GM12865 (cell line): Measurements from ENCODE around the gene ALG14.
A peak's percentile ranks its signal among the peaks of the same experiment; 100 is the strongest.

Experiments used
- DNase-seq: peaks from one replicate; pipeline ENCODE4 v3.0.0; 2010; ENCODE audit warnings: low read depth
- H3K4me3 ChIP-seq: 2 replicates; pipeline ENCODE4 v1.5.1; 2011; ENCODE audit warnings: mild to moderate bottlenecking, low read depth, low read length, control low read depth
- TF ChIP-seq, protein P1 (sequence below): IDR thresholded peaks from 2 replicates; pipeline ENCODE4 v1.5.1; 2011; ENCODE audit warnings: low read length, control low read depth, low read depth, inconsistent platforms; ENCODE audit not compliant: insufficient read depth; ENCODE audit errors: missing control alignments

ALG14 gene

DNA sequence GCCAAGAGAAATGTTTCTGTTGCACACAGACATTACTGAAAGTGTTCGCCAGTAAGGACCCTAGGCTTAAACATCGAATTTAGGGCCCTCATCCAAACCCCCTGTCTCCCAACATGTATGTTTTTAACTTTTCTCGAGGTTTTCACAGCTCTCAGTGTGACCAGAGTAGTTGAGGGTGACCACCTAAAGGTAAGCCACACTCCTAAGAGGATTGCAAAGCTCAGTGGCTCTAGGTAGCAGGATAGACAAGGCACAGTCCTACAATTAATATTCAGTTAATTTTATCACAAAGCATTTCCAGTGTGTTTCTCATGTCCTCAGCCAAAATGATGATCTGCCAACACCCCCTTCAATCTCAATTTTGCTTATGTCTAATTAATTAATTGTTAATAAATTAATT is 695 bp upstream of the ALG14 start:
- DNase-seq = no peak
- peak overlapping the region; percentile 80 for H3K4me3 ChIP-seq

DNA sequence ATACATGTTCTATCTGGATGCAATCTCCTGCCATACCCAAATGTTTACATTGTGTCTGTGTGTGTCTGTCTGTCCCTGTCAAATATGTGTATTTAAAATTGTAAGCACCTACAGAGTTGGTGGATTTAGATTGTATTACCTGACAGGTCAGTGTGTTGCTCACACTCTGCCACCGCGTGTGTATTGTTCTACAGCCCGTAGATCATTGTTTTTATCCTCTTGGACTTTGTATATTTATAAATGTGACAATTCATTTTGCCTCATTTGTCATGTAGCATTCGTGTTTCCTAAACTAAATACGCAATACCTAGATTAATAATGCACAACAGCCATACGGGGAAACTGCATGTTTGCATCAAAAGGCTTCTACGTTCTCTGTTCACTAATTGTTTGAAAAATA is 634 bp downstream of the ALG14 start:
- DNase-seq = no peak
- H3K4me3 ChIP-seq = peak overlapping the region; percentile 80
- TF ChIP-seq, protein P1, sequence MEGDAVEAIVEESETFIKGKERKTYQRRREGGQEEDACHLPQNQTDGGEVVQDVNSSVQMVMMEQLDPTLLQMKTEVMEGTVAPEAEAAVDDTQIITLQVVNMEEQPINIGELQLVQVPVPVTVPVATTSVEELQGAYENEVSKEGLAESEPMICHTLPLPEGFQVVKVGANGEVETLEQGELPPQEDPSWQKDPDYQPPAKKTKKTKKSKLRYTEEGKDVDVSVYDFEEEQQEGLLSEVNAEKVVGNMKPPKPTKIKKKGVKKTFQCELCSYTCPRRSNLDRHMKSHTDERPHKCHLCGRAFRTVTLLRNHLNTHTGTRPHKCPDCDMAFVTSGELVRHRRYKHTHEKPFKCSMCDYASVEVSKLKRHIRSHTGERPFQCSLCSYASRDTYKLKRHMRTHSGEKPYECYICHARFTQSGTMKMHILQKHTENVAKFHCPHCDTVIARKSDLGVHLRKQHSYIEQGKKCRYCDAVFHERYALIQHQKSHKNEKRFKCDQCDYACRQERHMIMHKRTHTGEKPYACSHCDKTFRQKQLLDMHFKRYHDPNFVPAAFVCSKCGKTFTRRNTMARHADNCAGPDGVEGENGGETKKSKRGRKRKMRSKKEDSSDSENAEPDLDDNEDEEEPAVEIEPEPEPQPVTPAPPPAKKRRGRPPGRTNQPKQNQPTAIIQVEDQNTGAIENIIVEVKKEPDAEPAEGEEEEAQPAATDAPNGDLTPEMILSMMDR = no peak

More for the DNA sequence above, 695 bp upstream of the ALG14 start:
- TF ChIP-seq, protein P1 = no peak

DNA sequence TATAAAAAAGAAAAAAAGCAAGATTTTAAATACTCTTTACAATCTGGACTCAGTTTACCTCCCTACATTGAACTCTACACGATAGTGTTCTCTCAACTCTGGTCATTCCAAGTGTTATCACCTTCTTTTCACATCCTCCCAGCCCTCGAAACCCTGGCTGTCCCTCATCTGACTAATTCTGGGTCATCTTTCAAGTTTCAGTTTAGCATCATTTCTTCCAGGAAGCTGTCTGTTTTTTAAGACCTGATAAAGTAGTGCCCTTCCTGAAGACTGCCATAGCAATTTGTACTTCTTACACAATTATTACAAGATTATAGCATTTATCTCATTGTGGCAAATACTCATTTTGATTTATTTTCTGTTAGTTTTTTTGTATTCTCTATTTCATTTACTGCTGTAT is 1.2 kb downstream of the ALG14 start:
- no peak for DNase-seq
- H3K4me3 ChIP-seq = peak overlapping the region; percentile 80

GRCh38 chr1:95069710-95070093 is 3.0 kb downstream of the ALG14 start:
- no peak for DNase-seq
- H3K4me3 ChIP-seq = no peak overlapping the region
- TF ChIP-seq, protein P1 = no peak

More for the DNA sequence above, 1.2 kb downstream of the ALG14 start:
- TF ChIP-seq, protein P1 = no peak

GRCh38 chr1:95068956-95069709 is 3.6 kb downstream of the ALG14 start:
- no peak for DNase-seq
- TF ChIP-seq, protein P1 = no peak
- no peak overlapping the region for H3K4me3 ChIP-seq

DNA sequence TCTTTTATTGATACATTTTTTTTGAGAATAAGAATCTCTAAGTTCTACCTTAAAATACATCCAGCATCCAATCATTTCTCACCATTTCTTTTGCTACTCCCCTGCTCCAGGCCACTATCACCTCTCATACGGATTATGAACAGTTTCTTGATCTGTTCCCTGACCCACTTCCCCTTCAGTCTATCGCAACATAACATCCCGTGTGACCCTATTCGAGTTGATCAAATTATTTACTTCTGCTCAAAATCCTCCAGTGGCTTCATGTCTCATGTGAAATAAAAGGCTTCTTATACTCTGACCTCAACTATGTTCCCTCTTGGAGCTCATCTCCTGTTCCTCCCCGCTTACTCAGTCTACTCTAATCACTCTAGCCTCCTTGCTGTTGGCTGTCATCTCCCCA is 5.2 kb downstream of the ALG14 start:
- DNase-seq = no peak
- no peak overlapping the region for H3K4me3 ChIP-seq
- TF ChIP-seq, protein P1 = no peak

DNA sequence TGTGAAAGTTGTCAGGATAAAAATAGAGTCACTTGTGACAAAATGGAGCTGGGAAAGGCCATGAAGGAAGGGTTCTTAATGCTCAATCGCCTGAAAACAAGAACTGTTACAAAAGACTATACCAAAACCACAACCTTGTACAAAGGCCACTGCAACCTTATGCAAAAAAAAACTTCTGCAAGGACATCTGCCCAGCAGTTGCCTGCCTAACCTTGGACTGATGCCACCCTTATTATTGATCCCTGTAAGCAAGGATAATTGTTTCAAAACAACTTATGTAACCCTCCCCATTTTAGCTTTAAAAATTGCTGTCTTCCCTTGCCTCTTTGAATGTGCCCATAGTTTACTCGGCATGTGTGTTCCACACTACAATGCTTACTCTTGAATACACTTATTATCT is 5.7 kb downstream of the ALG14 start:
- no peak for DNase-seq
- no peak overlapping the region for H3K4me3 ChIP-seq
- TF ChIP-seq, protein P1 = no peak
